Iris pigment epithelial cell (primary cell): ENCODE data around the gene AANAT.

Source experiments
- DNase-seq: peaks from one replicate; pipeline ENCODE4 v3.0.0-alpha.2; 2011; ENCODE audit warnings: low read depth

Gene AANAT

DNA sequence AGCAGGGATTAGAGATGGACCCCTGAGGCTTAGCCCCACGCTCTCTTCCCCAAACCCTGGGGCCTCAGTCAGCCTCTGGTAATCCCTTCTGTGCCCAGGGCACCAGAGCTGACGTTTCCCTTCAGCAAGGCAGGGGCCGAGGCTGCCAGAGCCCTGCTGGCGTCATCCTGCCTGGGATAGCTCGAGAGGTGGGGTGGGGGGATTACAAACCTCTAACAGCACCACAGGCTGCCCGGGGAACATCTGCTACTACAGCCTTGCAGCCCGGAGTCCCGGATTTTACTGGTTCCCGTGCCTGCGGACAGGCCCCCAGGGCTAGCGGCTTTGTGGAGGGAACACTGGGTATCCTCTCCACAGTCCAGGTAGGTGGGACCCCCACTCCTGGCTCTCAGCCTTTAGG, at the start of gene AANAT:
TSS of gene AANAT (plus strand) at position 238 of the 400 bp plus-strand sequence. CDS start 1,144 bp downstream, outside the sequence.
- DNase-seq, result no peak

DNA sequence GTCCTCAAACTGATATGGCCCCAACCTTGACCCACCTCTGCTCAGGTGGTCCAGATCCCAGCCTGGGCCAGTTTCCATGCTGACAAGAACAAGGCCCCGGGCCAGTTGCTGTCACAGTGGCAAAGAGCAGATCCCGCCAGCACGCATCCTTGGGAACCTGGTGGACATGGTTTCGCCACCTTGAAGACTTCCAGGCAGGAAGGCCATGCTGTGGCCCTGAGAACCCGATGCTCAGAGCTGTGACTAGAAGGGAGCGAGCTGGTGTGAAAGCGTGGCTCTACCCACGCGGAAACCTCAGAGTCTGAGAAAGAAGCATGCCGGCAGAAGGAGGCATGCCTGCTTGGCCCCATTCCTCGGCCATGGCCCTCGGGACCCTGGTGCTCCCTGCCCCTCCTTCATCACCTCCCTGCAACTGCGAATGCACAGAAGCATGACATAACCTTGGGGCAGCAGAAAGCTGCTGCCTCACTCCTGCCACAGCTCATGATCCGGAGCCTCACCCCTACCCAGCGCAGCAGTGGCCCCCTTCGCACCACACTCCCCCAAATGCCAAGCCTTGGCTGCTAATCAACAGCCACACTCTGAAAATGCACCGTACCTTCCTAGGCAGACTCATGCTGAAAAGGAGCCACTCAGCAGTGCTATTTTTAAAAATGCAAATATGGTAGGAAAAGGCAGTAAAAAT, 47.7 kb upstream of the AANAT start:
- no peak for DNase-seq

DNA sequence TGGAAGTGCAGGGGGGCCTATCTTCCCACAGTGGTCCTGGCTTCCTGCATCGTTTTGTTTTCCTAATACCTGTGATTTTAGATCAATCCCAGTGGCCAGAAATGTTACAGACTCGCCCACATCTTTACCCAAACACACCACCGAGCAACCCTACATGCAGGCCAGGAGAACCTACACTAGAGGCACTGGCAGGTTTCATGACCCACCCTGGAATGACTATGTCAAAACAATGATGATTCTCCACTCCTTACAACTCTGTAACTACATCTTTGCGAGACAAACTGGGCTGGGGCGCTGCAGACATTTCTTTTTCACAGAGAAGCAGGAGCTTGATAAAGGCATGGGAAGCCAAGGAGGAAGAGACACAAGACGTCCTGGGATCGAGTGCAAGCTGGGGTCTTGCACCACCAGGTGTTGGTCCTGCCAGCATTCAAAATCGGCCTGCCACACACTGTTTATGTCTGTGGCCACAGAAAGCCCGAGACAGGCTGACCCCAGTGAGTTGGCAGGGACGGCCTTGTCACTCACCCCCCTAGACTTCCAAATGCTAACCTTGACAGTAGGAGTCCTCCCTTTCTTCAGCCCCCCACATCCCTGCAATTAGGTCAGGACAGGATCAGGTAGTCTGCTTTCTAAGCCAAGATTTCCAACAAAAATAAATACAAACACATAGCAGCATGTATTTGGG, 46.9 kb upstream of the AANAT start:
- no peak for DNase-seq

DNA sequence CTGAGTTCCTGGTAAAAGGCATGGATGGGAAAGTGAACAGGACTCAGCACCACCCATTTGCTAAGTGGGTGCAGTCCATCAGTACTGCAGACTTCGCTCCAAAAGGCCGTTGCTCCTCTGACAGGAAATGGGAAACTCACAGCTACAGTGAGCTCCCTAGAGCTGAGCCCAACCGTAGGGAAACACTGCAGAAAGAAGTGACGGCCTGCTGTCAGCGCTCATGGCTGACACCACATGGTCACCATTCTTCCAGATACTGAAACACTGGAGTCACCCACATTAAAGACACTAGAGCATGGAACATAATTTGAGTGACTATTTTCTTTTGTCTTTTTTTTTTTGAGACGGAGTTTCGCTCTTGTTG, 46.4 kb upstream of the AANAT start:
- DNase-seq, result no peak

DNA sequence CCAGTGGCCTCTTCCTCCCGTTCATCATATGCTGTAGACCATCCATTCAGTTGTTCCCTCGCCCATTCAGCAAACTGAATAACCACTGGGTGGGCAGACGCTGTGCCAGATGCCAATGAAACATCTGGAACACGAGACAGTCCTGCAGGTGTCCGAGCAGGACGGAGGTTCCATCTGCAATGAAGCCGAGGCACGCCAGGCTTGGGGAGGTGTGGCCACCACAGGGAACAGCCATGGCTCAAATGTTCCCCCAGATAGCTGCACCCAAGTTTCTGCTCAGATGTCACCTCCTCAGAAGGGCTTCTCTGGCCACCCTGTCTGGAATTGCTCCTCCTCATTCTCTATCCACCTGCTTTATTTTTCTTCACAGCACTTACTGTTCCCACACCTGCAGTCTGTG, 45.0 kb upstream of the AANAT start:
- DNase-seq, result no peak

DNA sequence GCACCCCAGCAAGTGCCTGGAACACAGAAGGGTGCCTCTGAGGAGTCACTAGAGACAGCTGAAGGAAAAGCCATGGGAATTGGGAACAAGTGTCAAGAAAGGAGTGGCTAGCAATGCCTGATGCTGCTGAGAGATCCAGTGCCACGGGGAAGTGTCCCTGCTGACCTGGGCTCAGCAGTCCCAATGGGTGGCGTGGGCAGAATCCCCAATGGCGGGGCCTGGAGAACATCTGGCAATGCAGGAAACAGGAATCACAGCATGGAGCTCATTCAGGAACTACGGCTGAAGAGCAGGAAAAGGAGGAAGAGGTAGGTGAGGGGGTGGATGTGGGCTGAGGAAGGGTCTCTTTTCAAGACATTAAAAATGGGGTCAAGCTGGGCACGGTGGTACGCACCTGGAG, 44.5 kb upstream of the AANAT start:
- DNase-seq, result no peak

DNA sequence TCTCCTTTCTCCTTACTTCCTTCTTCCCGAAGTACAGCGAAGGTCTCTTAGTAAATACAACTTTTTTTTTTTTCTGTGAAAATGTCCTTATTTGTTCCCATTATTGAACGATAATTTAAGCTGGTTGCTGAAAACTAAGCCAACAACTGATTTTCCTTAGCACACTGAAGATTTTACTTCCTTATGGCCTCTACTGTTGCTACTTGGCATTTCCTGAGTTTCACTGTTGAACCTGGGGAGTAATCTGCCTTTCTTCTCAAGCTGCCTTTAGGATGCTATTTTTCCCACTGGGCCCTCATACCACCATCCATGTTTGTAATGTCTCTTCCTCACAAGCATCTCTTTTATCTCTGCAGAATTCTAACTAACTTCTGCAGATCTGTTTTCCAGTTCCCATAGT, 40.5 kb upstream of the AANAT start:
- DNase-seq, result no peak

DNA sequence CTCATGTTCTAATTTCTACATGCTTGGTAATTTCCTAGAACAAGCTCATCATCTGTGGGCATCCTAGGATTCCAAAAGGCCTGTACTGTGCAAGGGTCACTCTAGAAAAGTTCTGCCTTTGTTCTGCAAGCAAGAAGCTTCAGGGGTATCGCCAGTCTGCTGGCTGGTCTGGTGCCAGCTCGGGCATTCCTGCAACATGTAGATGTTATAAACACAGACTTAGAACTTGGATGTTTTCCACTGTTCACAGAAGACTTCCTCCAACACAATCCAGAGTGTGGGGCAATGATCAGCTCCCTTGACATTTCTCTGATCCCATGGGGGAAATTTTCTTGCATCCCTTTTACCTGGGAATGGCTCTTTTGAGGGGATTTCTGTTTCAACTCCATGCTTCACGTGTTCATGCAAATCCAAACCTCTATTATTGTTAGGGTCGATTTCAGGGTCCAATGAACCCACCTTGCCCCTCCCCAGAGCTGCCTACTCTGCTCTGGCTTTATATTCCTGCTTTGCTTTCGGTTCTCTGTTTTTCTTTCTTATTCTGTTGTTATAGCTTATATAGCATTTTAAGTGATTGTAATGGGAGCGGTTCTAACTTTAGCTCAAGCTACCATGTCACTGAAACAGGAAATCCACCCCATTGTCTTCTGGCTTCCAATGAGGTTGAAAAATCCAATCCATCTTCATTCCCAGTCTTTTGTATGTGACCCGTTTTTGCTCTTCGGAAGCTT, 39.7 kb upstream of the AANAT start:
- DNase-seq, result peak; percentile 74

DNA sequence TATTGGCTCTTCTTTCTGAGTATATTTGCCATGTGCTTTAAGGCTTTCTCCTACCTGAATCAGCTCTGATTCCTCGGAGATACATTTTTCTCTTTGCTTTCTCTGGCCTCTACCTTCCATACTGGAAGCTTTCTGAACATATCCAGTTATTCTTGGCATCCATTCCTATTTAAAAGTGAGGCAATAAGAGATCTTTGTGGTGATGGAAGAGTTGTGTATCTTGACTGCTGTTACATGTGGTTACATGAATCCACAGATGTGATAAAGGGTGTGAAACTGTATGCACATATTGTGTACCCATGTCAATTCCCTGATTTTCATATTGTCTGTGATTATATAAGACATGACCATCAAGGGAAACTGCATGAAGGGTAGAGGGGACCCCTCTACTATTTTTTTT, 38.9 kb upstream of the AANAT start:
- peak; percentile 38 for DNase-seq

DNA sequence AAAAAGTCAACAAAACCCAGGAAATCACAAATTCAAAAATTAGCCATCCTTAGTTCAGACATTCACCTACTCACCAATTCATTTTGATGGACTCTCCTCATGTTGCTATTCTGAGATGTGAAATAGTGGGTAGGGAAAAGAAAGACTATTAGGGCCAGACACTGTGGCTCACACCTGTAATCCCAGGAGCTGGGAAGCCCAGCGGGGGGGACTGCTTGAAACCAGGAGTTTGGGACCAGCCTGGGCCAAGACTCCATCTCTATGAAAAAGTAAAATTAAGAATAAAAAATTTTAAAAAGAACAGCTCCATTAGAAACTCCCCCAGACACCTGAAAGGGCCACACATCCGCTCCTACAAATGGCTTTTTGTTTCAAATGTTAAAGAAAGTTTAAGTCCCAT, 35.9 kb upstream of the AANAT start:
- DNase-seq, result no peak

DNA sequence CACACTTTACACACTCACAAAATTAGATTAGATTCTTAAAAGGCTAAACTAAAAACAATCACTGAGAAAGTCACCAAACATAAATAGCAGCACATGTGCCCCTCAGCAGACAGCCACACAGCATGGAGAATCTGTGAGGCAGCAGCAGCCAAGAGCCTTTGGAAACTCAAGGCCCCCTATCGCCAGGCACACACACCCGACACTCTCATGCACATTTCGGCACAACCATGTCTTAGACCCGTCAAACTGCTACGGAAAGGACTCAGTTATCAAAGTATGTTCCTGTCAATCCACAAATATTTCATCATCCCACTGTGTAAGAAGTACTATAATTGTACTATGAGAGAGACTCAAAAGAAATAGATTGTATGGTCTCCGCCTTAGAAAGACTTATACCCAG, 35.4 kb upstream of the AANAT start:
- DNase-seq, result no peak

DNA sequence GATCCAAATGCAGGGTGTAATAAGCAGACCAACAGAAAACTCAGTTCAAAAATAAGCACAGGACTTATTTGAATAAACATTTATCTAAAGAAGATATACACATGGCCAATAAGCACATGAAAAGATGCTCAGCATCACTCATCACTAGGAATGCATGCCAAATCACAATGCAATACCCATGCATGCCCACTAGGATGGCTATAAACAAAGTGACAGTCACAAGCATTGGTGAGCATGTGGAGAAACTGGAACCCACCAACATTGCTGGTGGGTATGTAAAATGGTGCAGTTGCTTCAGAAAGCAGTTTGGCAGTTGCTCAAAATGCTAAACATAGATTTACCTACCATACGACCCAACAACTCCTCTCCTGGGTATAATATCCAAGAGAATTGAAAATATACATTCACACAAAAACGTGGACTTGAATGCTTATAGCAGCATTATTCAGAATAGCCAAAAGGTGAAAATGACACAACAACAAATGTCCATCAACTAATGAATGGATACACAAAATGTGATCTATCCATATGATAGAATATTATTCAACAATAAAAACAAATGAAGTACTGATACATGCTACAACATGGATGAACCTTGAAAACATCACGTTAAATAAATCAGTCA, 34.6 kb upstream of the AANAT start:
- peak; percentile 56 for DNase-seq

DNA sequence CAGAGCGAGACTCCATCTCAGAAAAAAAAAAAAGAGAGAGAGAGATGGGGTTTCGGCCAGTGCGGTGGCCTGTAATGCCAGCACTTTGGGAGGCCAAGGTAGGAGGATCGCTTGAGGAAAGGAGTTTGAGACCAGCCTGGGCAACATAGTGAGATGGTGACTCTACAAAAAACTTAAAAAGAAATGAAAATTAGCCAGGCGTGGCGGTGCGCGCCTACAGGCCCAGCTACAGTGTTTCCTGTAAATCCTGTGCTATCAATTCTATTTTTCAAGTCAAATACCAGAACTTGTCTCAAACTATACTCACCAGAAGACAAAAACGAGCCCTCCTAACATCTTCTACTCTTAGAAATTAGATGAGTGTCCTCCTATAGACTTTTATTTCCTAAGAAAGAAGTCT, 33.7 kb upstream of the AANAT start:
- no peak for DNase-seq

DNA sequence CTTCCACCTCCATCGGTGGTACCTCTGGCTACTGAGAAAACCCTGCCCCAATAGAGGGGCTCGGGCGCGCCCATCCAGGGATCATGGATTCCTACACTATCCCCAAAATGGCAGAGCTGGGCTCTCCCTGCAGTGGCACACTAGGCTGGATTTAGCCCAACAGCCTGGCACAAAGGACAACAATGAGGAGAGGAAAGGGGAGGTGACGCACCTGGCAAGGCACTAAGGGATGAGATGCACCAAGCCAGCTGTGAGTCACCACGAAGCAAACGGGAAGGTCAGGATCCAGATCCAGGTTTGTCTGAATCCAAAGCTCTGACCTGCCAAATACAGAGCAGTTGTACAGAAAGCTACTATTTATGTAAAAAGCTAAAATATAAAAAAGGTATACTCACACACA, 32.5 kb upstream of the AANAT start:
- DNase-seq, result no peak

DNA sequence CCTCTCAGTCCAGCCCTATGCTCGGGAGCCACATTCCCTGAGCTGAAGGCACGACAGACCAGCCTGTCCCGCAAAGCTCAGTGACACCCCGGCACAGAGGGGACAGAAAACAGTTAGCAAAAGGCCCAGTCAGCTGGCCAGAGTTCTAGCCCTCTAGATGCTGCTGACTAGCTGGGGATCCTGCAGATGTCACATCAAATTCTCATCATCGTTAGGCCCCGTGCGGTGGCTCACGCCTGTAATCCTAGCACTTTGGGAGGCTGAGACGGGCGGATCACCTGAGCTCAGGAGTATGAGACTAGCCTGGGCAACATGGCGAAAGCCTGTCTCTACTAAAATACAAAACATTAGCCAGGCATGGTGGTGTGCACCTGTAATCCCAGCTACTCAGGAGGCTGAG, 31.7 kb upstream of the AANAT start:
- no peak for DNase-seq

DNA sequence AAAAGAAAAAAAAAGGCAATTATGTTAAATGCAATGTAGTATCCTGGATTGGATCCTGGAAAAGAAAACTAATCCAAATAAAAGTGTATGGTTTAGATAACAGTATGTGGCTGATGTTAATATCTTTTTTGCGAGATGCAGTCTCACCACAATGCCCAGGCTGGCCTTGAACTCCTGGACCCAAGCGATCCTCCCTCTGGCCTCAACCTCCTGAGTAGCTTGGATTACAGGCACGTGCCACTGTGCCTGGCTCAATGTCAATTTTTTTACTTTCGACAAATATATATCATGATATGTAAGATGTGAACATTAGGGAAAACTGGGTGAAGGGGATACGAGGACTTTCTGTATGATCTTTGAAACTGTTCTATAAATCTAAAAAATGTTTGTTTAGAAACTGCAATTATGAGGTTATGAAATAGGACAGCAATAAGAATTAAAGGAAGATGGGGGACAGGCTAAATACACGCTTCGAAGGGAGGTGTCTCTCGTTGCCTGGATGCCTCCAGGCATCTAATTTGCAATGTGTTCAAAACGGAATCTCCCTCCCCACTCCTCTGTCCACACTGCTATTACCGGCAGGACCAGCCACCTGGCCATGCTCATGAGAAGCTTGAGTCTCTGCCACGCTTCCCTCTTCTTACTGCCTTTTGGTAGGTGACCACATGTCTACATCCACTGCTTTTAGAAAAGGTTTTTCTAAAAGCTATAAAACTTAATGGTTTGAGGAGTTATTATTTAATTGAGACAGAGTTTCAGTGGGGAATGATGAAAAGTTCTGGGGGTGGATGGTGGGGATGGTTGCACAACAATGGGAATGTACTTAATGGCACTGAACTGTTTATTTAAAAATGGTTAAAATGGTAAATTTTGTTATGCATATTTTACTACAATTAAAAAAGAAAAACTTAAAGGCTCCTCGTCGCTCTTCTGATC, 29.7 kb upstream of the AANAT start:
- no peak for DNase-seq

DNA sequence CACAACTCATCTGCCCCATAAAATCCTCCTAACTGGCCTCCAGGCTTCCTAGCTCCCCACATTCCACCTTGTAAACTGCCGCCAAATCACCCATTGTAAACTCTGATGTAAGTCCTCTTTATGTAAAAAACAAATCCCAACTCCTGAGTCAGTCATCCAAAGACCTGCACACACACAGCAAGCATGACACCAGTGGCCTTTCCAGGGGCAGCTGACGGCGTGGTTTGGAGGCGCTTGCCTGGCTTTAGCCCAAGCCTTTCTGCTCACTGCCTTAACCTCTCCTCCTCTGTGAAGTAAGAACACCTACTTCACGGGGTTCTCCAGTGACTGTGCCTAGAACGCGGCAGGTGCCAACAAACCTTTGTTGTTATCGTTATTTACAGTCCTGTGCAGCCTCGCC, 28.5 kb upstream of the AANAT start:
- no peak for DNase-seq

DNA sequence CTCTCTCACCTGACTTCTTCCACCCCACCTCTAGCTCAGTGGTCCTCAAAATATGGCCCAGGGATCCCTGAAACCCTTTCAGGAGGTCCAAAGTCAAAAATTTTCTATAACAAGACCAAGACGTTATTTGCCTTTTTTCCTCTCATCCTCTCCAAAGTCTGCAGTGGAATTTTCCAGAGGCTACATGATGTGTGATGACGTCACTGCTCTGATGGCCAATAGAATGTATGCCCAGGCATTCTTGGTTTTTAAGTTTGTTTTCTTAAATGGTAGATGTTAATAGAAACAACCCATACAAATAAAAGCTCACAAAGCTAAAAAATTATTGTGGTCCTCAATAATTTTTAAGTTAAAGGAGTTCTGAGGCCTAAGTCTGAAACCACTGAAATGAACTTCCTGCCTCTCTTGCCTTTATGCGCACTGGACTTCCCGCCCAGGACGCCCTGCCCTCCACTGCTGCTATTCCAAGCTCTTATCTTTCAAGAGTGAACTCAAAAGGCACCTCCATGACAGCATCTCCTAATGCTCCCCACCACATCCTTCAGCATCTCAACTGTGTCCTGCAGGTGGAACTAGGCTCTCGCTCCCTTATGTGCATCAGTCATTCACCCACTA, 28.0 kb upstream of the AANAT start:
- DNase-seq, result no peak

DNA sequence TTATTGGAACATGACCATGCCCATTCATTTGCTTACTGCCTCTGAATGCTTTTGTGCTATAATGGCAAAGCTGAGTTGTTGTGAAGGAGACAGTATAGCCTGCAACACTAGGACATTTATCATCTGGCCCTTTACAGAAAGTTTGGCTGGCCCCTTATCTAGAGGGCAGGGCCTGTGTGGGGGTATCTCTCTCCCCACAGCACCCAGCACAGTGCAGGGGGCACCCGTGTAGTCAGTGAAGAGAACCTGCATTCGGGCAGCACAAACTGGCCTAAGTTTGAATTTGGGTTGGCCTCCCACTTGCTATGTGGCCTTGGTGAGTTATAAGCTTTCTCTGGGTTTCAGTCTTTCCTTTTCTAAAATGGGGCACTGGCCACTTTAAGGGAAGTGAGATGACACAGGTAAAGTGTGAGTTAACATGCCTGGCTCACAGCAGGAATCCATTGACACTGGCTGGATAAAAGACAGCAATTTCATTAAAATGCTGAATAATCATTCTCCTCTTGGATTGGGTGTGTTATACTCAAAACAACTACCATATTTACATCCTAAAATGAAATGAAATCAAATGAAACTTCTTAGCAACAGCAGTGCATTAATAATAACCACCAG, 26.5 kb upstream of the AANAT start:
- no peak for DNase-seq

DNA sequence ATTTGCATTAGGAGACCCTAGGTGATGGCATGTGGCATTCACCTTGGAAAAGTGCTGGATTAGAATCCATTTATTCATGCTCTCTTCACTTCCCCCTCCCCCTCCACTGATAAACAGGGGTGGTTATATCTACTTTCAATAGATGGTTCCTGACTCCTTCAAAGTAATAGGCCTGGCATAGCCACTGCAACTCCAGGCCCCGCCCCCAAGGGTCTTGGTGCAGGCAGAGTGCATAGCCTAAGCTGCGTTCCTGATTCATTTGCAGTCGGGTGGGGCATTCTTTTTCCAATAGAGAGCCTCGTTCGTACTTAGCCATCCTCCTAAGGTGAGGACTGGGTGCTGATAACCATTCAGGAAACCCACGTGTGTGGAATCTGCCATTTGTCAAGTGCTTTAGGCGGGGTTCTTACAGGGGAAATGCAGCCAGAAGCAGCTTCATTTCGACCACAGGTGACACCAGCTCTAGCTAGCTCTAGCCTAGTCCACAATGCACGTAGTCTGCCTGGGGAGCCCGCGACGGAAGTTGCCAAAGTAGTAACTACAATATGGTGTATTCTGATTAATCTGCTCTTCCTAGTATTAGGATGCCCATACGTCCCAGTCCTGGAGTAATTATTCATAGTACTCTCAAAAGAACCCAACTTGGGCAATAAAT, 25.6 kb upstream of the AANAT start:
- no peak for DNase-seq
